ENCODE measurements around the gene NHSL2. TPM values are rescaled to one million over a fixed set of nuclear protein-coding genes. Genes with fewer than 3 reads are reported as not detected.

Gene NHSL2
- total and polyA plus RNA-seq, 7 donors = 0.30 to 4.4 (median 1.9) TPM

DNA sequence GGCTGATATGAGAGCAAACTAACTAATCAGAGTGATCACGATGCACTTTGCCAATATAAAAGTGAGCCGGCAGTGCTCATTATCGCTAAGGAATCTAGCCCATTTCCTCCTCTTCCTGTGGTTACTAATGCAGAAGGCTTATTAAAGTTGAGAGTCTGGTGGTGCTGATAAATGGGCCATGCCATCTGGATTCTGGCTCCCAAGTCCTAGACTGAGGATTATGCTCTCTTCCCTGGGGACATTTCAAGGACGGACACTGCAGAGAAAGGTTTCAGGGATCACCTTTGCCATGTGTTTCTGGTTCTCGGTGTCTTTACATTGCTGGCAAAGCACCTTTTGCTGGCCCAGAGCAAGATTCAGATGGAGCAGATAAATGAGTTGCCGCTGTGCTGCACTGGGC, 135.8 kb downstream of the NHSL2 start:
- Histone ChIP-seq H3K9me3 (no peaks in the 10 kb centered on the region), H3K4me1 (no peaks in the 10 kb centered on the region), H3K4me3 (no peak overlapping the region), H3K36me3 (ENCODE audit: insufficient read depth in 1 of 2, low read depth in 1 of 2) (no peaks in the 10 kb centered on the region), H3K27ac (no peak overlapping the region), H3K27me3 (ENCODE audit: insufficient read depth in 3 of 3, low read length in 2 of 3) (peaks cover 0 to 15% (median 0%) of the 10 kb centered on the region in 3 donors)
- DNase-seq (no peak), ATAC-seq (no peak)
- TF ChIP-seq, protein P1, sequence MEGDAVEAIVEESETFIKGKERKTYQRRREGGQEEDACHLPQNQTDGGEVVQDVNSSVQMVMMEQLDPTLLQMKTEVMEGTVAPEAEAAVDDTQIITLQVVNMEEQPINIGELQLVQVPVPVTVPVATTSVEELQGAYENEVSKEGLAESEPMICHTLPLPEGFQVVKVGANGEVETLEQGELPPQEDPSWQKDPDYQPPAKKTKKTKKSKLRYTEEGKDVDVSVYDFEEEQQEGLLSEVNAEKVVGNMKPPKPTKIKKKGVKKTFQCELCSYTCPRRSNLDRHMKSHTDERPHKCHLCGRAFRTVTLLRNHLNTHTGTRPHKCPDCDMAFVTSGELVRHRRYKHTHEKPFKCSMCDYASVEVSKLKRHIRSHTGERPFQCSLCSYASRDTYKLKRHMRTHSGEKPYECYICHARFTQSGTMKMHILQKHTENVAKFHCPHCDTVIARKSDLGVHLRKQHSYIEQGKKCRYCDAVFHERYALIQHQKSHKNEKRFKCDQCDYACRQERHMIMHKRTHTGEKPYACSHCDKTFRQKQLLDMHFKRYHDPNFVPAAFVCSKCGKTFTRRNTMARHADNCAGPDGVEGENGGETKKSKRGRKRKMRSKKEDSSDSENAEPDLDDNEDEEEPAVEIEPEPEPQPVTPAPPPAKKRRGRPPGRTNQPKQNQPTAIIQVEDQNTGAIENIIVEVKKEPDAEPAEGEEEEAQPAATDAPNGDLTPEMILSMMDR (IDR thresholded peaks at IDR 0.05) = no peak
- 62 to 69% (median 66%) methylated on average over 6 of the region's 6 CpGs for WGBS, 3 donors
- intact Hi-C loops (cut with DNase I) = no loop called here

DNA sequence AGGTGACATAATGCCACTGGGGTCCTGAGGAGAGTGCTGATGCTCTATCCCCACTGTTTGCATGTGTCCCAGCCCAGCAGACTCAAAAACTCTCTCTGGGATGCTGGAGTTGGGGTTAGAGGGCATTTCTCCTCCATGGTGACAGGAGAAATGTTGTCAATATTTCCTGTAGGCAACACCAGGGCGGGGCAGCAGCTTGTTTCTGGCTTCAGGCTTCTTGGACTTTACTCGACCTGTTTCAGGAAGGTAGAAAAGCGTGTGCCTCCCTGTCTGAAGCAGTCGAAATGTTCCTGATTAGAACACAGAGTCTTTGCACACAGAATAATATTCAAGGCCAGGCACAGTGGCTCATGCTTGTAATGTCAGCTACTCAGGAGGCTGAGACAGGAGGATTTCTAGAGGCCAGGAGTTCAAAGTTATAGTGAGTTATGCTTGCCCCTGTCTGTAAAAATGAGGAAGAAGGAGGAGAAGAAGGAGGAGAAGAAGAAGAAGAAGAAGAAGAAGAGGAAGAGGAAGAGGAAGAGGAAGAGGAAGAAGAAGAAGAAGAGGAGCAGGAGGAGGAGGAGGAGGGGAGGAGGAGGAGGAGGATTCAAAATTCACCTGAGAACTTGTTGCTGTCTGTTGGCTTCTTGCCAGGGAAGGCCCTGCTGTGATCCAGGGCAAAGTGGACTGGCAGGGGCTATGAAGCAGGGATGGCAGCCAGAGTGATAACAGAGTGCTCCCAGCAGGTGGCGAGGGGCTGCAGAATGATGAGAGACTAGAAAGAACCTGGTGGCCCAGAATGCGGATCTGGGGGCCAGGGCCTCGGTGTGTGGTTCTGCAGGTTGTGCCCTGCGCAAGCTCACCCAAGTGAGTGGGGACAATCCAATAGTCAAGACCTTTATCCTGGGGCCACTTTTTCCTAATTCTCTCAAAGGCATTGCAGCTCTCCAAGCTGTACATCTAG, 138.1 kb downstream of the NHSL2 start:
- no peaks in the 10 kb centered on the region for H3K36me3 ChIP-seq (ENCODE audit: insufficient read depth in 1 of 2, low read depth in 1 of 2)
- TF ChIP-seq, protein P1 (IDR thresholded peaks at IDR 0.05) = no peak
- peaks cover 0 to 26% (median 0%) of the 10 kb centered on the region in 3 donors for H3K27me3 ChIP-seq (ENCODE audit: insufficient read depth in 3 of 3, low read length in 2 of 3)
- no peak overlapping the region for H3K27ac ChIP-seq
- H3K4me1 ChIP-seq = no peaks in the 10 kb centered on the region
- intact Hi-C loops (cut with DNase I) = no loop called here
- 75 to 86% (median 76%) methylated on average over 4 to 8 of the region's 8 CpGs for WGBS, 3 donors
- no peak for ATAC-seq
- H3K9me3 ChIP-seq = no peaks in the 10 kb centered on the region
- no peak for DNase-seq
- no peak overlapping the region for H3K4me3 ChIP-seq

DNA sequence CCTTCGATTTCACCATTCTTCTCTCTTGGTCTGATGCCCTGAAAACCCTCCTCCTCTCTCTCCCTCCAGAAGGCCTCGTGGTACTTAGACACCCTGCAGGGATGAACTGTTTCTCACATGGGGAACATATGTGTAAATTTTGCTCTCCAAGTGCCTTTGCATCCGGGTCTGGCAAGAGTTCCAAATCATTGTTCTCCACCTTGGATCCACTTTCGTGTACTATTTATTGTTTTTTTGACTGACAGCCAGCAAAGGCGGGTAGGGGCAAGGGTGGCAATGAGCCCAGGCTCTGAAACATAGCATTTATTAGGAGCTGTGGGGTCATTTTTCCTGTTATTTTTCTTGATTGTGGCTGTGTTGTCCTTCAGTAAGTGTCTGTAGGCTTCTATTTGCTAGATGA, 139.4 kb downstream of the NHSL2 start:
- ATAC-seq (no peak), DNase-seq (no peak)
- H3K36me3 ChIP-seq (ENCODE audit: insufficient read depth in 1 of 2, low read depth in 1 of 2) = no peaks in the 10 kb centered on the region
- no peak overlapping the region for H3K27ac ChIP-seq
- intact Hi-C loops (cut with DNase I) = no loop called here
- H3K27me3 ChIP-seq (ENCODE audit: insufficient read depth in 3 of 3, low read length in 2 of 3) = peaks cover 0 to 31% (median 0%) of the 10 kb centered on the region in 3 donors
- H3K4me1 ChIP-seq = no peaks in the 10 kb centered on the region
- H3K4me3 ChIP-seq = no peak overlapping the region
- no peaks in the 10 kb centered on the region for H3K9me3 ChIP-seq
- WGBS, 3 donors = 50 to 61% (median 56%) methylated on average over 5 of the region's 5 CpGs
- TF ChIP-seq, protein P1 (IDR thresholded peaks at IDR 0.05) = no peak

DNA sequence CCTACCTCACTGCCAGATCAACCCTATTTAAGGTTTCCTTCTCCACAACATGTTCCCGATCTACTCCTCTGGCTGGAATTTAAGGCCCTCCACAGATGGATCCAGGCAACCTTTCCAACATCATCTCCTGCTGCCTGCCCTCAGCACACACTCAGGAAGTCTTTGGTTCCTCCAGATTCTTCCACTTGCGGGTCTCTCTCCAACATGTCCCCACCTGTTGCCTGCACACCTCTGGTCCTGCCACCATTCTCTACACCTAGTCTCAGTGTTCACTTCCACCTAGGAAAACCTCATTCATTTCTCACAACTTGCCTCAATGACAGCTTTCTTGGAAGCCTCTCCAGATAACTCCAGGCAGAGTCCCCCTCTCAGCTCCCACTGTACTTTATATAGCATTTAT, 140.9 kb downstream of the NHSL2 start:
- peaks cover 0 to 37% (median 0%) of the 10 kb centered on the region in 3 donors for H3K27me3 ChIP-seq (ENCODE audit: insufficient read depth in 3 of 3, low read length in 2 of 3)
- ATAC-seq (no peak), DNase-seq (no peak)
- H3K27ac ChIP-seq = no peak overlapping the region
- TF ChIP-seq, protein P1 (IDR thresholded peaks at IDR 0.05) = no peak
- H3K9me3 ChIP-seq = no peaks in the 10 kb centered on the region
- intact Hi-C loops (cut with DNase I) = no loop called here
- WGBS, 3 donors = 76 to 87% (median 82%) methylated on average over 2 of the region's 2 CpGs
- no peaks in the 10 kb centered on the region for H3K36me3 ChIP-seq (ENCODE audit: insufficient read depth in 1 of 2, low read depth in 1 of 2)
- H3K4me1 ChIP-seq = no peaks in the 10 kb centered on the region
- H3K4me3 ChIP-seq = no peak overlapping the region
